CD4-positive, alpha-beta T cell (primary cell): Measurements from ENCODE around the gene RNF141. TPM values are rescaled to one million over a fixed set of nuclear protein-coding genes. Genes with fewer than 3 reads are reported as not detected.

ENCODE experiments used
- ATAC-seq: fragments of 200-7000 bp; cut with Tn5 transposase; one replicate; pipeline ENCODE4 v1.10.0; 2022; ENCODE audit warnings: mild to moderate bottlenecking; ENCODE audit not compliant: poor library complexity
- CTCF ChIA-PET: fragments of 350-600 bp; sonication (Branson Sonifier 250); formaldehyde crosslinking; loops from one replicate; lab custom pipeline; 2021; ENCODE audit warnings: antibody characterized with exemption, inconsistent platforms; lab: Charles Lee
- POLR2A ChIA-PET: fragments of 350-600 bp; sonication (Branson Sonifier 250); formaldehyde crosslinking; loops from one replicate; lab custom pipeline; 2021; ENCODE audit warnings: antibody characterized with exemption, inconsistent platforms; lab: Charles Lee
- DNase-seq, 14 experiments: peaks; one replicate each; pipeline ENCODE4 v3.0.0-alpha.2; 2013 to 2020; ENCODE audit warnings: mixed read lengths in 2 of 14
- H3K27ac ChIP-seq, 2 donors: one replicate each; pipeline versions ENCODE4 v1.5.1 to v1.7.0; 2013; ENCODE audit warnings: low read length in 2 of 2, low read depth in 1 of 2, mild to moderate bottlenecking in 1 of 2
- H3K27me3 ChIP-seq, 2 experiments: 1 replicate in 1 of 2; 2 replicates in 1 of 2; pipeline versions ENCODE4 v1.6.1 to v1.7.0; 2013; ENCODE audit warnings: low read length in 2 of 2, control low read depth in 1 of 2, mild to moderate bottlenecking in 1 of 2, moderate library complexity in 1 of 2; ENCODE audit not compliant: insufficient read depth in 2 of 2, control insufficient read depth in 1 of 2
- H3K36me3 ChIP-seq: one replicate; pipeline ENCODE4 v1.6.1; 2013; ENCODE audit warnings: low read length, control low read depth; ENCODE audit not compliant: insufficient read depth
- H3K4me1 ChIP-seq: one replicate; pipeline ENCODE4 v1.6.1; 2013; ENCODE audit warnings: low read length, control low read depth; ENCODE audit not compliant: insufficient read depth
- H3K4me3 ChIP-seq: one replicate; pipeline ENCODE4 v1.5.1; 2013; ENCODE audit warnings: mild to moderate bottlenecking, low read length, moderate library complexity
- H3K9me3 ChIP-seq, 2 experiments: 1 replicate in 1 of 2; 2 replicates in 1 of 2; pipeline versions ENCODE4 v1.6.1 to v1.7.0; 2013; ENCODE audit warnings: low read length in 2 of 2, mild to moderate bottlenecking in 2 of 2, control low read depth in 1 of 2, moderate library complexity in 1 of 2; ENCODE audit not compliant: control insufficient read depth in 1 of 2, insufficient read depth in 1 of 2
- H3K27ac Mint-ChIP-seq: one replicate; pipeline ENCODE4 v1.8.0; 2020; ENCODE audit warnings: mixed read lengths
- H3K27me3 Mint-ChIP-seq: one replicate; pipeline ENCODE4 v1.8.0; 2021; ENCODE audit warnings: mixed read lengths
- H3K36me3 Mint-ChIP-seq: one replicate; pipeline ENCODE4 v1.8.0; 2021; ENCODE audit warnings: low read depth, mixed read lengths
- H3K4me1 Mint-ChIP-seq: one replicate; pipeline ENCODE4 v1.8.0; 2021; ENCODE audit warnings: low read depth, mixed read lengths
- H3K4me3 Mint-ChIP-seq: one replicate; pipeline ENCODE4 v1.8.0; 2020; ENCODE audit warnings: mild to moderate bottlenecking, mixed read lengths
- H3K9me3 Mint-ChIP-seq: one replicate; pipeline ENCODE4 v1.8.0; 2020; ENCODE audit warnings: mixed read lengths
- intact Hi-C, 2 experiments: fragments of 100-400 bp; cut with DNase I in 1 of 2; cut with micrococcal nuclease in 1 of 2; formaldehyde crosslinking; loops; one replicate each; pipeline versions ENCODE4 v1.15.1 to v1.9.0; 2023 to 2025; cut with DNase I, micrococcal nuclease
- total RNA-seq, 174 experiments: library from RNA in 2 of 174; stranded (reverse) in 2 of 174; gene quantifications; one replicate each; pipeline ENCODE4 v1.2.3 and lab custom pipeline; 2021 to 2026
- TF ChIP-seq, protein P1 (sequence below): fragments of 200-600 bp; IDR thresholded peaks from one replicate; pipeline ENCODE4 v1.8.0; 2022; ENCODE audit warnings: antibody characterized with exemption, mild to moderate bottlenecking

Gene RNF141
- total RNA-seq, 2 experiments from 2014 or later, result 18.0 to 19.0 TPM

DNA sequence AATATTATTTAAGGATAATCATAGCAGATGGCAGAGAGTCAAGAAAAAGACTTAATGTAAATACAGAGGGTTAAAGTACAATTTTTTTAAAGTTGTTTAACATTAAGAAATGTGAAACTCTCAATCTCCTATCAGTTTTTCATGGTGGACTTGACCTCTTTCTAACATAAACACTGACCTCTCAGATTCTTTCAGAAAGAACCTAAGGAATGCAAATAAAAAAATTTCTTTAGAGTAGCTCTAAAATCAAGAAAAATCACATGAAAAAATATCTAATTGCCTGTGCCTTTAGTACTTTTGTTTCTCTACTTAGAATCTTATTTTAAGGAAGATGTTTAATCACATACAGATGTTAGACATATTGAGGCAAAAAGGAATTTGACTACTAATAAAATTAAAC lies 12.9 kb downstream of the RNF141 start:
- Histone ChIP-seq H3K27me3 (no peaks in the 10 kb centered on the region), H3K4me3 (no peak overlapping the region), H3K36me3 (peaks cover 65% of the 10 kb centered on the region), H3K9me3 (no peaks in the 10 kb centered on the region), H3K27ac (no peak overlapping the region), H3K4me1 (no peaks in the 10 kb centered on the region)
- TF ChIP-seq, protein P1, sequence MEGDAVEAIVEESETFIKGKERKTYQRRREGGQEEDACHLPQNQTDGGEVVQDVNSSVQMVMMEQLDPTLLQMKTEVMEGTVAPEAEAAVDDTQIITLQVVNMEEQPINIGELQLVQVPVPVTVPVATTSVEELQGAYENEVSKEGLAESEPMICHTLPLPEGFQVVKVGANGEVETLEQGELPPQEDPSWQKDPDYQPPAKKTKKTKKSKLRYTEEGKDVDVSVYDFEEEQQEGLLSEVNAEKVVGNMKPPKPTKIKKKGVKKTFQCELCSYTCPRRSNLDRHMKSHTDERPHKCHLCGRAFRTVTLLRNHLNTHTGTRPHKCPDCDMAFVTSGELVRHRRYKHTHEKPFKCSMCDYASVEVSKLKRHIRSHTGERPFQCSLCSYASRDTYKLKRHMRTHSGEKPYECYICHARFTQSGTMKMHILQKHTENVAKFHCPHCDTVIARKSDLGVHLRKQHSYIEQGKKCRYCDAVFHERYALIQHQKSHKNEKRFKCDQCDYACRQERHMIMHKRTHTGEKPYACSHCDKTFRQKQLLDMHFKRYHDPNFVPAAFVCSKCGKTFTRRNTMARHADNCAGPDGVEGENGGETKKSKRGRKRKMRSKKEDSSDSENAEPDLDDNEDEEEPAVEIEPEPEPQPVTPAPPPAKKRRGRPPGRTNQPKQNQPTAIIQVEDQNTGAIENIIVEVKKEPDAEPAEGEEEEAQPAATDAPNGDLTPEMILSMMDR, result no peak
- CTCF ChIA-PET, result interaction anchor here (2.3 kb wide), 1 partner anchor 13 kb away, joined by 21 read pairs; the partner anchor contains the start of gene RNF141
- POLR2A ChIA-PET, result no interaction called here
- intact Hi-C loops, result no loop called here
- ATAC-seq (no peak), DNase-seq (no peak)
- Mint-ChIP-seq H3K27me3 (no peaks in the 10 kb centered on the region), H3K4me3 (no peak overlapping the region), H3K9me3 (no peaks in the 10 kb centered on the region), H3K4me1 (peaks cover 12% of the 10 kb centered on the region), H3K36me3 (peaks cover 79% of the 10 kb centered on the region), H3K27ac (no peak overlapping the region)

DNA sequence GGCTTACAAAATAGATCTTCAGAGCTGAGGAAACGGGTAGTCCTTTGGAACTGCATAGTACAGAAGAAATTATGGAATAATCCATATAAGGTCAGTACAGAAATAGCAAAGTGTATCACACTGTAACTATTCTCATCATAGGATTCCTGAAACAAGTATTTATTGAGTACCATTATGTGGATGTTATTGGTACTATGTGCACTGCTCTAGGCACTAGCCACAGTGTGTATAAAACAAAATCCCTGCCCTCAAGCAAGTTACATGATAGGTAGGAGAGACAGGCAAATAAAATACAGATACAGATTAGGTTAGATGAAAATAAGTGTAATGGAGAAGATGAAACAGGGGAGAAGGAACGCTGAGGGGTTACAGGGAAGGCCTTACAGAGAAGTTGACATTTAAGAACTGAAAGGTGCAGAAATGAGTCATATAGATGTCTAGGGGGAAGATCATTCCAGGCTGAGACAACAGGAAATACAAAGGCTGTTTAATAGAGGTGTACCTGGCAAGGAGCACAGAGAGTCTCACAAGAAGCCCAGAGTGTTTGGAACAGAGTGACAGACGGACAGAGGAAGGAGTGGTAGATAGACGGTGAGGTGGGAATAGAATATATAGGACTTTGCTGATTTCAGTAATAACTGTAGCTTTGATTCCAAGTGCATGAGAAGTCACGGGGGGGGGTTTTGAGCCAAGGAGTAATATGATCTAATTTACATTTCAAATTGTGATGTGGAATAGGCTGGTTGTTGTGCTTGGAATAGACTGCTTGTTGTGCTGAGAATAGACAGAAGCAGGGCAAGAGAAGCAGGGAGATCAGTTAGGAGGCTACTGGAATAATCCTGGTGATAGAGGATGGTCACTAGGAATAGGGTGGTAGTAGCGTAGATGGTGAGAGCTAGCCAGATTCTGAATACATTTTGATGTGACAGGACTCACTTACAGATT lies 13.7 kb downstream of the RNF141 start:
- Histone ChIP-seq H3K9me3 (no peaks in the 10 kb centered on the region), H3K27me3 (no peaks in the 10 kb centered on the region), H3K27ac (no peak overlapping the region), H3K4me3 (no peak overlapping the region), H3K4me1 (no peaks in the 10 kb centered on the region), H3K36me3 (peaks cover 65% of the 10 kb centered on the region)
- TF ChIP-seq, protein P1, result no peak
- H3K4me3 Mint-ChIP-seq, result no peak overlapping the region
- no peaks in the 10 kb centered on the region for H3K9me3 Mint-ChIP-seq
- H3K27me3 Mint-ChIP-seq, result no peaks in the 10 kb centered on the region
- intact Hi-C loops, result no loop called here
- ChIA-PET CTCF (interaction anchor here (1.6 to 2.3 kb wide), 2 partner anchors 14 kb away, joined by 8 to 21 read pairs; partner anchors contain the start of gene RNF141), POLR2A (interaction anchor here (0.5 kb wide), 1 partner anchor 10 kb away, joined by 3 read pairs; no protein-coding TSS in a partner anchor)
- peaks cover 8% of the 10 kb centered on the region for H3K4me1 Mint-ChIP-seq
- no peak for DNase-seq
- H3K36me3 Mint-ChIP-seq, result peaks cover 75% of the 10 kb centered on the region
- H3K27ac Mint-ChIP-seq, result no peak overlapping the region
- ATAC-seq, result no peak

DNA sequence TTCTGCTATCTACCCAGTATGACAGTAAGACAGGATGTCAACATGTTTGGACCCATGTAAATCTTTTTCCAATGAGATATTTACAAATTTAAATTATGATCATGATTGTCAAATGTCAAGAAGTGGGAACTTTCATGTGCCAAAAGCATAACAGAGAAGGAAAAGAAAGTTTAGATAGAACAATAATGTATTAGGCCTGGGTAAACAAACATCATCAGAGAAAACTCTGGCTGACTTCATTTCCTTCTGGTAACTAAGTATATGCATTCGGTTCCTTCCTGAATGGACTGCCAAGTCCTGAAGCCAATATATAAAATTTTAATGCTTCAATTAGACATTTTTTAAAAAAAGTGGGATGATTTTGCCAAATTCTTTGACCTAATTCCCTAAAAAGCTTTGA lies 16.5 kb downstream of the RNF141 start:
- intact Hi-C loops, result no loop called here
- no peaks in the 10 kb centered on the region for H3K4me1 ChIP-seq
- H3K4me3 Mint-ChIP-seq, result no peak overlapping the region

More for the DNA sequence above, 16.5 kb downstream of the RNF141 start:
- Histone ChIP-seq H3K36me3 (peaks cover 62% of the 10 kb centered on the region), H3K9me3 (no peaks in the 10 kb centered on the region), H3K4me3 (no peak overlapping the region), H3K27me3 (no peaks in the 10 kb centered on the region), H3K27ac (no peak overlapping the region)
- H3K27ac Mint-ChIP-seq, result no peak overlapping the region
- H3K27me3 Mint-ChIP-seq, result no peaks in the 10 kb centered on the region
- DNase-seq, result no peak
- TF ChIP-seq, protein P1, result no peak
- POLR2A ChIA-PET, result no interaction called here
- peaks cover 81% of the 10 kb centered on the region for H3K36me3 Mint-ChIP-seq
- CTCF ChIA-PET, result interaction anchor here (2.0 kb wide), 1 partner anchor 16 kb away, joined by 11 read pairs; the partner anchor contains the start of gene RNF141
- no peaks in the 10 kb centered on the region for H3K9me3 Mint-ChIP-seq
- H3K4me1 Mint-ChIP-seq, result peaks cover 8% of the 10 kb centered on the region
- ATAC-seq, result no peak
